Small intestine (tissue), 7 donors: ENCODE results near the gene COMMD7. TPM values are rescaled to one million over a fixed set of nuclear protein-coding genes. Genes with fewer than 3 reads are reported as not detected.
"Not testable (repeated sequence)": the region's sequence is repeated elsewhere in the genome, so short reads cannot be mapped to it uniquely, and the experiment has no call there.

Experiments used
- DNase-seq, 2 donors: peaks; one replicate each; pipeline versions ENCODE4 v3.0.0 to v3.0.0-alpha.2; 2013
- FAIRE-seq: peaks from 2 replicates; lab custom pipeline; 2012; peaks lifted over from hg19 to GRCh38; lab: Jason Lieb, UNC
- H3K27ac ChIP-seq, 3 donors: one replicate each; pipeline ENCODE4 v1.5.1; 2013; ENCODE audit warnings: low read length in 2 of 3, mild to moderate bottlenecking in 2 of 3, control low read depth in 1 of 3, inconsistent platforms in 1 of 3, low read depth in 1 of 3, moderate library complexity in 1 of 3
- H3K27me3 ChIP-seq, 3 donors: one replicate each; pipeline ENCODE4 v1.6.1; 2013; ENCODE audit warnings: low read length in 3 of 3, inconsistent platforms in 1 of 3; ENCODE audit not compliant: control insufficient read depth in 3 of 3, insufficient read depth in 3 of 3
- H3K36me3 ChIP-seq, 3 donors: one replicate each; pipeline ENCODE4 v1.6.1; 2013; ENCODE audit warnings: low read length in 3 of 3, inconsistent platforms in 1 of 3, low read depth in 1 of 3, mild to moderate bottlenecking in 1 of 3, moderate library complexity in 1 of 3; ENCODE audit not compliant: control insufficient read depth in 3 of 3, insufficient read depth in 2 of 3
- H3K4me1 ChIP-seq, 3 donors: one replicate each; pipeline ENCODE4 v1.6.1; 2013; ENCODE audit warnings: low read length in 2 of 3, inconsistent platforms in 1 of 3, low read depth in 1 of 3, mild to moderate bottlenecking in 1 of 3, moderate library complexity in 1 of 3; ENCODE audit not compliant: control insufficient read depth in 3 of 3, insufficient read depth in 2 of 3
- H3K4me3 ChIP-seq, 3 donors: one replicate each; pipeline ENCODE4 v1.5.1; 2013; ENCODE audit warnings: low read length in 3 of 3, control low read depth in 1 of 3, inconsistent platforms in 1 of 3, low read depth in 1 of 3, mild to moderate bottlenecking in 1 of 3, moderate library complexity in 1 of 3
- H3K9me3 ChIP-seq, 2 donors: one replicate each; pipeline ENCODE4 v1.6.1; 2013; ENCODE audit warnings: low read depth in 1 of 2, low read length in 1 of 2; ENCODE audit not compliant: control insufficient read depth in 2 of 2, insufficient read depth in 1 of 2
- WGBS, 3 donors: extraction: QIAGEN DNeasy Blood & Tissue Kit; methylation state at CpG; one replicate each; pipeline ENCODE4 v1.1.7; 2013; 5-methylcytosine and 5-hydroxymethylcytosine counted together
- polyA plus RNA-seq, 4 donors: library from polyadenylated mRNA; stranded (reverse) in 3 of 4; unstranded in 1 of 4; fragments of 200-250 nt in 3 of 4; fragments of 120-200 nt in 1 of 4; gene quantifications; one replicate each; pipeline versions ENCODE4 v1.2.1 to v1.2.3, GENCODE V29; 2013
- donor health status: healthy with polysubstance abuse.
- donor health status: control.
- donor health status: control.
- donor health status: Bipolar disorder and iron deficiency.
- donor health status: healthy.

COMMD7 gene
- polyA plus RNA-seq, 4 donors, result 24.2 to 42.8 (median 37.9) TPM

DNA sequence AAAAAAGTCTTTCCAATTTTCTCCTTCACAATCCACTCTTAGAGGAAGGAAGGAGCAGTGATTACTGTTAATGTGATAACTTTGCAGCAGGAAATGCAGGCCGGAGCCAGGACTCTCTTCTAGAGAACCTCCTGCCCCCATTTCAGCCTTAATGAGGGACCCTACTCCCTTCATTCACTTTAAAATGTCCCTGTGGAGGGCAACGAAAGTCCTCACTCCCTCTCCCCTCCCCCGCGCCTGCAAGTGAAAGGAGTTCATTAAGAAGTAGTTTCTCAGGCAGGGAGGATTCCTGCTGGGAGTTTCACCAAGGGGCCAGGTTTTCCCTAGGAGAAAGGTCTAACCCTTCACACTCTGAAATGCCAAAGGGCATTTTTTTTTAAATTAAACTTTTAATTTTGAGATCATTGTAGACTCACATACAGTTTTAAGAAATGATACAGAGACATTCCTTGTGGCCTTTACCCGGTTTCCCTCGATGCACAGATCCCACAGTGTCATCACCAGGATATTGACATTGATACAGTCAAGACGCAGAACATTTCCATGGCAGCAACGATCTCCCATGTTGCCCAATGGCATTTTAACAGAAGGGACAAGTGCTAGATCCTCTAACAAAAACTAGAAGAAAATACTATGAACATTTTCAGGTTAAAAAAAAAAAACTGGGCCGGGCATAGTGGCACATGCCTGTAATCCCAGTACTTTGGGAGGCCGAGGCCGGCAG is 6.8 kb upstream of the COMMD7 start:
- no peak overlapping the region for H3K4me3 ChIP-seq
- no peaks in the 10 kb centered on the region for H3K9me3 ChIP-seq
- FAIRE-seq (no peak), DNase-seq (no peak)
- WGBS, 3 donors, result 75 to 83% (median 79%) methylated on average over 11 of the region's 11 CpGs
- no peaks in the 10 kb centered on the region for H3K36me3 ChIP-seq
- H3K27ac ChIP-seq, result no peak overlapping the region
- no peaks in the 10 kb centered on the region for H3K27me3 ChIP-seq
- H3K4me1 ChIP-seq, result no peaks in the 10 kb centered on the region

DNA sequence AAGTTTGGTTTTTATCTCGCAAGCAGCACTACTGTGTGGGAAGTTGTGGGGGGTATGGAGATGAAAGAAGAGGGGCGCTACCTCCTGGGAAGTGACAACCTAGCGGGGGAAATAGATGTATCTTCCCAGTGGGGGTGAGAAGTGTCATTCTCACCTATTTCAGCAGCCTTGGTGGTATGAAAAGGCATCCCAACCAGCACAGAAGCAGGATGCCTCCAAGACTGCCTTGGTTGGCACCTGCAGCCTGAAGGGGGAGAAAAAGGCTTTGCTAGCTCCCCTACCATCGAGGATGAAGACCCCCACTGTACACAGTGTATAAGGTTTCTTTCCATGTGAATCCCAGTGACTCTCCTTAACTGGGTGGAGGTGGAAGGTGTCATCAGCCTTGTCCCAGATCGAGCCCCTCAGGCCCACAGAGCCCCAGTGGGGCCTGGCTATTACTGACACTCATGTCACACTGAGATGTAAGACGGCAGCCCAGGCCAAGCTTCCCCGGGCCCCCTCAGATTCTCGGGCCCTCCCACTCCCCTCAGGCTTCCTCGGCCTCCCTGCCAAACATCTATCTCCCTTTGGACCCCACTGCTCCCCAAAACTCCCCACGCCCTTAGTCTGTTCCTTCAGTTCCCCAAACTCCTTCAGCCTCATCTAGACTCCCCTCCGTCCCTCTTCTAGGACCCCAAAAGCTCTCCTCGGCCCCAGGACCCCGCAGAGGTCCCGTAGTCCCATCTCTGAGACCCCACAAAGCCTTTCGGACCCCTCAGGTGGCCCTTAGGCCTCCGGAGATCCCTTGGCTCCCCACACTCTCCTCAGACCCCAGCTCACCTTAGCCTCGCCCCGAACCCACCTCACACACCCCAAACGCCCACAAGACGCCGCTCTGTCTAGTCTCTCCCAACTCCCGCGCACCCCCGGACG is 688 bp downstream of the COMMD7 start:
- Histone ChIP-seq H3K36me3 (peaks cover 0 to 4% (median 0%) of the 10 kb centered on the region in 3 donors), H3K4me3 (peak overlapping the region; percentile 67 to 85 (median 76)), H3K27me3 (no peaks in the 10 kb centered on the region), H3K4me1 (peaks cover 0 to 7% (median 0%) of the 10 kb centered on the region in 3 donors), H3K27ac (peak overlapping the region; percentile 7 to 85 (median 25)), H3K9me3 (no peaks in the 10 kb centered on the region)
- DNase-seq (no peak), FAIRE-seq (no peak)
- 10 to 13% (median 12%) methylated on average over 23 to 25 of the region's 25 CpGs for WGBS, 3 donors

DNA sequence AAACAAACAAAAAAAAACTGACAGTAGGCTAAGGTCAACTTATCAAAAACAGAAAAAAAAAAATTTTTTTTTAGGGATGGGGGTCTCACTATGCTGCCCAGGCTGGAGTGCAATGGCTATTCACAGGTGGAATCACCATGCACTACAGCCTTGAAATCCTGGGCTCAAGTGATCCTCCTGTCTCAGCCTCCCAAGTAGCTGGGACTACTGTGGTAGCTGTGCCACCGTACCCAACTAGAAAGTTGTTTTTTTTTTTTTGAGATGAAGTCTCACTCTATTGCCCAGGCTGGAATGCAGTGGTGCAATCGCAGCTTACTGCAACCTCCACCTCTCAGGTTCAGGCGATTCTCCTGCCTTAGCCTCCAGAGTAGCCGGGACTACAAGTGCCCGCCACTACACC is 2.1 kb downstream of the COMMD7 start:
- H3K4me1 ChIP-seq, result peaks cover 0 to 7% (median 0%) of the 10 kb centered on the region in 3 donors
- H3K27ac ChIP-seq, result no peak overlapping the region
- peaks cover 0 to 4% (median 0%) of the 10 kb centered on the region in 3 donors for H3K36me3 ChIP-seq
- no peaks in the 10 kb centered on the region for H3K27me3 ChIP-seq
- no peaks in the 10 kb centered on the region for H3K9me3 ChIP-seq
- no peak overlapping the region for H3K4me3 ChIP-seq
- DNase-seq (no peak), FAIRE-seq (no peak)
- WGBS, 3 donors, result 88 to 93% (median 92%) methylated on average over 5 of the region's 5 CpGs

DNA sequence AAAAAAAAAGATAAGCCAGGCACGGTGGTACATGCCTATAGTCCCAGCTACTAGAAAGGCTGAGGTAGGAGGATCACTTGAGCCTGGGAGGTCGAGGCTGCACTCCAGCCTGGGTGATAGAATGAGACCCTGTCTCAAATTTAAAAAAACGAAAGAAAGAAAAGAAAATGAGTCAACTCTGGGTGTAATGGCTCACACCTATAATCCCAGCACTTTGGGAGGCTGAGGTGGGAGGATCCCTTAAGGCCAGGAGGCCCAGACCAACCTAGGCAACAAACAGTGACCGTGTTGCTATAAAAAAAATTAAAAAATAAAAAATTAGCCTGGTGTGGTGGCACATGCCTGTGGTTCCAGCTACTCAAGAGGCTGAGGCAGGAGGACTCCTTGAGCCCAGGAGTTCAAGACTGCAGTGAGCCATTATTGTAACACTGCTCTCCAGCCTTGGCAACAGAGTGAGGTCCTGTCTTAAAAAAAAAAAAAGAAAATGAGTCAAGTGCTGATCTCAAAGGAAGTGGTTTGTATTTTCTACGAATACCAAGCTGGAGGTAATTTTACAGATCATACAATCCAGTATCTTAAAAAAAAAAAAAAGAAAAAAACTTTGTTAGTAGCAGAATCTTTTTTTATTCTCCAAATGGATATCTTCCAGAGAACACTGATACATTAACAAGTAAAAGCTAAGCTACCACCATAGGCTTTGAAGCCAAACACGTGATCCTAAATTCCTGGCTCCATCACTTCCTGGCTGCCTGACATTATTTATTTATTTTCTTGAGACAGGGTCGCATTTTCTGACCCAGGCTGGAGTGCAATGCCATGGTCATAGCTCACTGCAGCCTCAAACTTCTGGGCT is 5.7 kb downstream of the COMMD7 start:
- DNase-seq (peak in 1 of 2 donors; percentile 34), FAIRE-seq (no peak)
- peaks cover 0 to 3% (median 0%) of the 10 kb centered on the region in 3 donors for H3K4me1 ChIP-seq
- no peaks in the 10 kb centered on the region for H3K27me3 ChIP-seq
- H3K4me3 ChIP-seq, result no peak overlapping the region
- H3K9me3 ChIP-seq, result no peaks in the 10 kb centered on the region
- H3K27ac ChIP-seq, result peak overlapping the region in 1 of 3 donors; percentile 83
- peaks cover 0 to 7% (median 0%) of the 10 kb centered on the region in 3 donors for H3K36me3 ChIP-seq
- 61 to 75% (median 63%) methylated on average over 7 of the region's 7 CpGs for whole genome bisulfite sequencing, 3 donors

DNA sequence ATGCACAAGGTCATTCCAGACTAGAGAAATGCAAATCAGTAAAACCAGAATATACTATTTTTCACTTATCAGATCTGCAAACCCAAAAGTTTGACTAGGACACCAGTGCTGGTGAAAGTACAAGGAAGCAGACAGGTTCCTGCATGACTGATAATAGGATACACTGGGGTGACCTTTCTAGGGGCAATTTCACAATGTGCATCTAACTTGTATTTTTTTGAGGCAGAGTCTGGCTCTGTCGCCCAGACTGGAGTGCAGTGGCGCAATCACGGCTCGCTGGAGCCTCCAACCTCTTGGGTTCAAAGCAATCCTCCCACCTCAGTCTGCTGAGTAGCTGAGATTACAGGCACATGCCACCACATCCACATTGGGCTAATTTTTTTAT is 11.4 kb downstream of the COMMD7 start:
- Histone ChIP-seq H3K4me3 (no peak overlapping the region), H3K4me1 (peaks cover 0 to 14% (median 2%) of the 10 kb centered on the region in 3 donors), H3K27ac (peak overlapping the region in 1 of 3 donors; percentile 27), H3K36me3 (peaks cover 2 to 14% (median 3%) of the 10 kb centered on the region in 3 donors), H3K27me3 (no peaks in the 10 kb centered on the region), H3K9me3 (no peaks in the 10 kb centered on the region)
- DNase-seq, result peak in 1 of 2 donors; percentile 67
- no peak for FAIRE-seq
- WGBS, 3 donors, result 58 to 59% (median 59%) methylated on average over 4 of the region's 4 CpGs

DNA sequence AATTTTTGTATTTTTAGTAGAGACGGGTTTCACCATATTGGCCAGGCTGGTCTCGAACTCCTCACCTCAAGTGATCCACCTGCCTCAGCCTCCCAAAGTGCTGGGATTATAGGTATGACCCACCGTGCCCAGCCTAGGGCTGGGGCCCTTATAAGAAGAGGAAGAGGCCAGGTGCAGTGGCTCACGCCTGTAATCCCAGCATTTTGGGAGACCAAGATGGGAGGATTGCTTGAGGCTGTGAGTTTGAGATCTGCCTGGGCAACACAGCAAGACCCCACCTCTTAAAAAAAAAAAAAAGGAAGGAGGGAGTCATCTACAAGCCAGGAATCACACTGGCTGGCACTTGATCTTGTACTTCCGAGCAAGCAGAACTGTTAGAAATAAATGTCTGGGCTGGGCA is 13.9 kb downstream of the COMMD7 start:
- not testable (repeated sequence) for FAIRE-seq, H3K4me3 ChIP-seq, H3K27ac ChIP-seq, H3K27me3 ChIP-seq, DNase-seq, H3K9me3 ChIP-seq
- peaks cover 0 to 11% (median 2%) of the 10 kb centered on the region in 3 donors for H3K4me1 ChIP-seq
- 94 to 99% (median 97%) methylated on average over 5 of the region's 5 CpGs for WGBS, 3 donors
- peaks cover 4 to 23% (median 4%) of the 10 kb centered on the region in 3 donors for H3K36me3 ChIP-seq

DNA sequence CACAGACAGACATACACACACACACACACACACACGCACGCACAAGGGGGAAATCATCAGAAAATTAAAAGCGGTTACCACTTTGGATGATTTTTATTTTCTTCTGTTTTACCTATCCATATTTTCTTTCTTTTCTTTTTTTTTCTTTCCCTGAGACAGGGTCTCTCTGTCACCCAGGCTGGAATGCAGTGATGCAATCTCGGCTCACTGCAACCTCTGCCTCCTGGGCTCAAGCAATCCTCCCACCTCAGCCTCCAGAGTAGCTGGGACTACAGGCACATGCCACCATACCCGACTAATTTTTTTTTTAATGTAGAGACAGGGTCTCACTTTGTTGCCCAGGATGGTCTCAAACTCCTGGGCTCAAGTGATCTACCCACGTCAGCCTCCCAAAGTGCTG is 14.8 kb downstream of the COMMD7 start:
- not testable (repeated sequence) for H3K27ac ChIP-seq, H3K4me3 ChIP-seq, H3K27me3 ChIP-seq, H3K9me3 ChIP-seq, FAIRE-seq, DNase-seq
- WGBS, 3 donors, result 88 to 96% (median 94%) methylated on average over 6 of the region's 6 CpGs
- Histone ChIP-seq H3K36me3 (peaks cover 4 to 23% (median 4%) of the 10 kb centered on the region in 3 donors), H3K4me1 (peaks cover 0 to 11% (median 2%) of the 10 kb centered on the region in 3 donors)
